Measurements from ENCODE around the gene DCAF5. TPM values are rescaled to one million over a fixed set of nuclear protein-coding genes. Genes with fewer than 3 reads are reported as not detected.

The DCAF5 gene
- total RNA-seq, 1 experiment from 2014 or later = 29.1 TPM

DNA sequence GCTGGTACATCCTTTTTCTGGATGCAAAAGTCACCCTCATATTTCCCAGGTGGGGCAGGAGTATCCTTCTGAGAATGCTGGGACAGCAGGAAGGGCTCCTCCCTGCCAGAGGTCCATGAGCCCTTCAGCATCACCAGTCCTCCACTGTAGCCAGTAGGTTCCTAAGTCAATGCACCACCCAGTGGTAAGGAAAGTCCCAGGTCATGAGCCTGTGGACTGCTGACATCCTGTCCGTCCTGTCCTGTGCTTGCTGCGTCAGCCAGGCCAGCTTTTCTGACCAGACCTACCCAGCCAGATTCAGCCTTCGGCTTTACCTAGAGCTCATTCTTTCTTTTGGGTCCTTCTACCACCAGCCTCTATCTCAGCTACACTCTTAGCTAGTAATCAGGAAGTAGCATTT is 150.8 kb downstream of the DCAF5 start:
- Histone ChIP-seq H3F3A (ENCODE audit: insufficient read depth, low read depth) (peaks cover 21% of the 10 kb centered on the region), H3K4me3 (no peak overlapping the region), H3K27me3 (ENCODE audit: insufficient read depth, low read depth) (no peaks in the 10 kb centered on the region), H3K27ac (no peak overlapping the region), H3K9me3 (ENCODE audit: insufficient read depth, low read depth) (no peaks in the 10 kb centered on the region), H4K20me1 (ENCODE audit: insufficient read depth) (no peaks in the 10 kb centered on the region), H3K36me3 (ENCODE audit: low read depth) (no peaks in the 10 kb centered on the region), H2AFZ (no peak overlapping the region), H3K4me1 (replicated peaks; ENCODE audit: insufficient read depth) (peaks cover 20% of the 10 kb centered on the region), H3K9me2 (ENCODE audit: insufficient read depth) (no peaks in the 10 kb centered on the region), H3K79me2 (ENCODE audit: low read depth) (no peaks in the 10 kb centered on the region), H3K4me2 (no peak overlapping the region)
- no TSS peak for BruUV-seq (replicated peaks)
- peak; percentile 51 to 66 for DNase-seq
- TF ChIP-seq EZH2 (IDR thresholded peaks at IDR 0.05; ENCODE audit: low read depth) = no peak
- TF ChIP-seq, protein P1, sequence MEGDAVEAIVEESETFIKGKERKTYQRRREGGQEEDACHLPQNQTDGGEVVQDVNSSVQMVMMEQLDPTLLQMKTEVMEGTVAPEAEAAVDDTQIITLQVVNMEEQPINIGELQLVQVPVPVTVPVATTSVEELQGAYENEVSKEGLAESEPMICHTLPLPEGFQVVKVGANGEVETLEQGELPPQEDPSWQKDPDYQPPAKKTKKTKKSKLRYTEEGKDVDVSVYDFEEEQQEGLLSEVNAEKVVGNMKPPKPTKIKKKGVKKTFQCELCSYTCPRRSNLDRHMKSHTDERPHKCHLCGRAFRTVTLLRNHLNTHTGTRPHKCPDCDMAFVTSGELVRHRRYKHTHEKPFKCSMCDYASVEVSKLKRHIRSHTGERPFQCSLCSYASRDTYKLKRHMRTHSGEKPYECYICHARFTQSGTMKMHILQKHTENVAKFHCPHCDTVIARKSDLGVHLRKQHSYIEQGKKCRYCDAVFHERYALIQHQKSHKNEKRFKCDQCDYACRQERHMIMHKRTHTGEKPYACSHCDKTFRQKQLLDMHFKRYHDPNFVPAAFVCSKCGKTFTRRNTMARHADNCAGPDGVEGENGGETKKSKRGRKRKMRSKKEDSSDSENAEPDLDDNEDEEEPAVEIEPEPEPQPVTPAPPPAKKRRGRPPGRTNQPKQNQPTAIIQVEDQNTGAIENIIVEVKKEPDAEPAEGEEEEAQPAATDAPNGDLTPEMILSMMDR (conservative IDR thresholded peaks at IDR 0.05) = peak; percentile 33; the same call in 1 of the 2 replicates
- intact Hi-C loops (cut with micrococcal nuclease; ENCODE audit: unreplicated experiment) = loop anchor here (5.0 kb wide), 1 partner anchor 90 kb away; no protein-coding TSS in a partner anchor
- ChIA-PET POLR2A (ENCODE audit: unreplicated experiment) (interaction anchor here (0.5 to 1.0 kb wide), 6 partner anchors 13 to 1160 kb away, joined by 3 to 5 read pairs (median 4); no protein-coding TSS in a partner anchor), CTCF (interaction anchor here (0.7 to 1.4 kb wide), 2 partner anchors 63 to 91 kb away, joined by 3 to 4 read pairs; no protein-coding TSS in a partner anchor)

DNA sequence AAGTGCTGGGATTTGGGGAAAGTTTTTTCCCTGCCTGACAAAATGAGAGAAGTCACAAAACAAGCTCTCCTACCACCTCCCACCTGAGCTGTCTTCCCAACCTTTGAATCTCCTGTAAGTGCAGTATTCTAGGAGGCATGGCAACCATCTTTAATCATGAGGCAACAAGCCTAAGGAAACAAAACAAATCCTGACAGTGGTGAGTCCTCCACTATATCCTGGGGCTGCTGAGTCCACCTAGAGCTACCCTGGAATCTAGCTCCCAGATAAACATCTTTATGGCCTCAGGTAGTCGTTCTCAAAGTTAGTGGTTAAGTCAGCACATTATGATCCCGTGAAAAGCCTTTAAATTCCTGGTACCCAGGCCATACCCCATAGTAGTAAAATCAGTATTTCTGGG is 151.5 kb downstream of the DCAF5 start:
- H3K4me3 ChIP-seq = no peak overlapping the region
- no peak overlapping the region for H3K27ac ChIP-seq
- H3K36me3 ChIP-seq (ENCODE audit: low read depth) = no peaks in the 10 kb centered on the region
- H3K27me3 ChIP-seq (ENCODE audit: insufficient read depth, low read depth) = no peaks in the 10 kb centered on the region
- intact Hi-C loops (cut with micrococcal nuclease; ENCODE audit: unreplicated experiment) = loop anchor here (5.0 kb wide), 1 partner anchor 91 kb away; no protein-coding TSS in a partner anchor
- no peaks in the 10 kb centered on the region for H4K20me1 ChIP-seq (ENCODE audit: insufficient read depth)
- no peaks in the 10 kb centered on the region for H3K9me2 ChIP-seq (ENCODE audit: insufficient read depth)
- no peaks in the 10 kb centered on the region for H3K79me2 ChIP-seq (ENCODE audit: low read depth)
- H3F3A ChIP-seq (ENCODE audit: insufficient read depth, low read depth) = peaks cover 21% of the 10 kb centered on the region
- ChIA-PET CTCF (no interaction called here), POLR2A (ENCODE audit: unreplicated experiment) (interaction anchor here (0.6 to 1.0 kb wide), 2 partner anchors 21 to 32 kb away, joined by 3 to 5 read pairs; no protein-coding TSS in a partner anchor)
- no peak overlapping the region for H2AFZ ChIP-seq
- no peaks in the 10 kb centered on the region for H3K9me3 ChIP-seq (ENCODE audit: insufficient read depth, low read depth)
- peaks cover 20% of the 10 kb centered on the region for H3K4me1 ChIP-seq (replicated peaks; ENCODE audit: insufficient read depth)
- BruUV-seq (replicated peaks) = no TSS peak
- DNase-seq = peak in 1 of 2 experiments; percentile 39
- no peak for TF ChIP-seq EZH2 (IDR thresholded peaks at IDR 0.05; ENCODE audit: low read depth)
- TF ChIP-seq, protein P1 (conservative IDR thresholded peaks at IDR 0.05) = no peak
- H3K4me2 ChIP-seq = no peak overlapping the region

Other genes with a start within 250 kb of the DCAF5 start
- 314 and 323 TPM in 2 replicates for gene ACTN1, start 173.8 kb downstream of the DCAF5 start, total RNA-seq (2021)
- 21.4 and 25.5 TPM in 2 replicates for gene EXD2, start 38.4 kb upstream of the DCAF5 start, total RNA-seq (2021)
- 16.3 and 22.8 TPM in 2 replicates for gene GALNT16, start 107.0 kb upstream of the DCAF5 start, total RNA-seq (2021)
- 197 and 347 TPM in 2 replicates for gene ERH, start 245.2 kb upstream of the DCAF5 start, total RNA-seq (2021)
- 78.7 and 95.1 TPM in 2 replicates for gene SLC39A9, start 245.6 kb upstream of the DCAF5 start, total RNA-seq (2021)